A172 (cell line): ENCODE data around the gene KRTAP4-5. TPM values are rescaled to one million over a fixed set of nuclear protein-coding genes. Genes with fewer than 3 reads are reported as not detected.
A peak's percentile ranks its signal among the peaks of the same experiment; 100 is the strongest.
"Not testable (repeated sequence)": the region's sequence is repeated elsewhere in the genome, so short reads cannot be mapped to it uniquely, and the experiment has no call there.

Experiments used
- DNase-seq: peaks from one replicate; pipeline ENCODE4 v3.0.0-alpha.2; 2015; ENCODE audit warnings: low spot score
- total RNA-seq: library from RNA; depleted of rRNA; stranded (reverse); fragments of >200 nt; shearing (Covaris generic); gene quantifications from 2 replicates; pipeline ENCODE4 v1.2.3, GENCODE V29; 2014; rRNA removed

Gene KRTAP4-5
- total RNA-seq = not detected in 2 replicates

- no peak for DNase-seq
Observed at GRCh38 chr17:41149652-41149985, at the start of gene KRTAP4-5. Gene KRTAP4-5 (minus strand): TSS chr17:41149825. CDS start chr17:41149767, 58 bp downstream.

GRCh38 chr17:41196068-41196467, 46.4 kb upstream of the KRTAP4-5 start:
- no peak for DNase-seq

DNA sequence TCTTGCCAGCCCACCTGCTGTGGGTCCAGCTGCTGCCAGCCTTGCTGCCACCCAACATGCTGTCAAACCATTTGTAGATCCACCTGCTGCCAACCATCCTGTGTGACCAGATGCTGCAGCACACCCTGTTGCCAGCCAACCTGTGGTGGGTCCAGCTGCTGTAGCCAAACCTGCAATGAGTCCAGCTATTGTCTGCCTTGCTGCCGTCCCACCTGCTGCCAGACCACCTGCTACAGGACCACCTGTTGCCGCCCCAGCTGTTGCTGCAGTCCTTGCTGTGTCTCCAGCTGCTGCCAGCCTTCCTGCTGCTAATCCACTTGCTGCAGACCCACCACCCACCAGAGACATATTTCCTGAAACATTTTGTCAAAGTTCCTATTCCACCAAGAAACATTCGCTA, 40.7 kb upstream of the KRTAP4-5 start:
- DNase-seq = no peak

GRCh38 chr17:41189837-41190318, 40.3 kb upstream of the KRTAP4-5 start, which contains the start of gene KRTAP9-1:
Gene KRTAP9-1 (plus strand): TSS chr17:41189887. CDS start chr17:41189887, 0 bp downstream.
- DNase-seq = not testable (repeated sequence)

- DNase-seq = no peak
Observed at GRCh38 chr17:41186872-41187271, 37.2 kb upstream of the KRTAP4-5 start.

DNA sequence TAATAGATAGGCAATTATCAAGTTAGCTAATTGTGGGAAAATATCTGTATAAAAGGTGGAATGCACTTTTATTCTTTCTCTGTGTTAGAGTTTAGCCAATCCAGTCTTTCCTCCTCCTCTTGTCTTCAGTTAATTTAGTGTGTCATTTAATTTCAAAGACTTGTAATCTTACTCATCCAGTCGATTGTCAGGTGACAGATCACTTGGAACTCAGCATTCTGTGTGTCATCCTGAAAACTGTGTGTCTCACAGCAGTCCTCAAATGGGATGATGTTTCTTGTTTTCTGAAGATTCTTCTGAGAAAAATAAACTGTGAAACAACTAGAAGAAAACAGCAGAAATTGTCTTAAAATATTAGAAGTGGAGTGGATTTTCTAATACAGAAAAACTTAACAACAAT, 35.4 kb upstream of the KRTAP4-5 start:
- no peak for DNase-seq

GRCh38 chr17:41184480-41184961, 34.9 kb upstream of the KRTAP4-5 start, which contains the start of gene KRTAP4-1:
Gene KRTAP4-1 (minus strand): TSS chr17:41184911. CDS start chr17:41184854, 57 bp downstream.
- no peak for DNase-seq

DNA sequence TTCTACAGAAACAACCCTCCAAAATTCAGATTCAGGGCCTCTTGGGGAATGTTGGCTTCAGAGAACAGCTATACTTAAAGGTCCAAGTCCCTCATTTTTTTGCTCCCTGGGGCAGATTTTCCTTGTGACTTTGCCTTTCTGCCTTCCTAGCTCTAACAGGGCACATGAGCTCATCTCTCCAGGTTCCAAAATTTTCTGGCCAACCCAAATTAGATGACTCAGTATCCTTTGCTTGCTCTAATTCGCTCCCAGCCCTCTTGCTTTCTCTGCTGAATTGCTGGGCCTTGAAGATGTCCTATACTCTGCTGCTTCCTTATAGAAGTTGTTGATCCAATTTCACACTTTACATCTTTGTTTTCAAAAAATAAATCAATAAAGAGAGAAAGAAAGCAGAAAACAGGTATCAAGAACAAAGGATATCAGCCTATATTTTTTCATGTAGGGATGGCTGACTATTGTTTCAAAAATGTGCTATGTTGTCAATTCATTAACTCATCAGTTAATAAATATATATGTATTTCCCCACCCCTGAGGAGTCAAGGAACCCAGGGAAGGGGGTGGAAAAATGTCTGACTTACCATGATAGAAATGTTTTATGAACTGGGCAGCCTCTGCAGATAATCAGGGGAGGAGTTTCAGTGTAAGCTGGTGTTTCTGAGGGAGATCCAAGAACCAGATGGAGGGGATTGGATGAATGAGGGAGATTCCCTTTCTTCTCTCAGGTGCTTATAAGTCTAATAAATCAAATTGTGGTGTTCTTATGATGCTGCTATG, 29.4 kb upstream of the KRTAP4-5 start:
- DNase-seq = no peak

DNA sequence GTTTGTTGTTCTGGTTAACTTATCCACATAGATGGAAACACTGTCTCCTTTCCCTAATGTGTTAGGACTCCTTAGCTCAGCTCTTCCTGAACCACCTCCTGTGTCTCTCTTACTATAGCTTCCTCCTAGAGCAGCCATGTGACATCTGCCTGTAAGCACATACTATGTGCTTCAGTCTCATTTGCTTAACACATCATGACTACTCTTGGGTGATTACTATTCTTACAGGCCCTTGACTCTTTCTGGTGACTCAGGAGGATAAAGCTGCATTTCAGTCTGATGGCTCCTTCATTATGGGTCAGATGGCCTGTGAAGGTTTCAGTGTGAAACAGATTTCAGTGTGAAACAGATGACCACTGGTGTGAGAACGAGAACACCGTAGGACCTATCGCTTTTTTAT, 28.7 kb upstream of the KRTAP4-5 start:
- DNase-seq = peak; percentile 10

- no peak for DNase-seq
Observed at GRCh38 chr17:41177727-41178271, 28.2 kb upstream of the KRTAP4-5 start, which contains the start of gene KRTAP4-2. Gene KRTAP4-2 (minus strand): TSS chr17:41178221. CDS start chr17:41178164, 57 bp downstream.

GRCh38 chr17:41176744-41177387, 27.2 kb upstream of the KRTAP4-5 start:
- DNase-seq = no peak

DNA sequence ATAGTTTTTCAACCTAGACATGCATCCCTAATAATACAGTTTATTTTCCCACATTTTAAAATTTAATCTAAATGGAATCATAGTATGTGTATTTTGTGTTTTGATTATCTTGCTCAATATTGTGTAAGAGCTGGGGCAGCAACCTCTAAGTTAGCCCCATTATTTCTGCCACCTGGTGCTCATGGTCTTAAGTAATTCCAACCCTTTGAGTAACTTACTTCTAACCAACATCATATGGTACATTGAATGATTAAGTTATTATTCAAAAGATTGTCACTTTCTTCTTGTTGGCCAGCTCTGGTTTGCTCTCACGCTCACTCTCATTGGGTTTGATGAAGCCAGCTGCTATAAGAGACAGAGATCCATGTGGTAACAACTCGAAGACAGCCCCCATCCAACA, 22.3 kb upstream of the KRTAP4-5 start:
- no peak for DNase-seq

- DNase-seq = no peak
Observed at GRCh38 chr17:41168121-41168520, 18.5 kb upstream of the KRTAP4-5 start, which contains the start of gene KRTAP4-3. Gene KRTAP4-3 (minus strand): TSS chr17:41168221. CDS start chr17:41168172, 49 bp downstream.

DNA sequence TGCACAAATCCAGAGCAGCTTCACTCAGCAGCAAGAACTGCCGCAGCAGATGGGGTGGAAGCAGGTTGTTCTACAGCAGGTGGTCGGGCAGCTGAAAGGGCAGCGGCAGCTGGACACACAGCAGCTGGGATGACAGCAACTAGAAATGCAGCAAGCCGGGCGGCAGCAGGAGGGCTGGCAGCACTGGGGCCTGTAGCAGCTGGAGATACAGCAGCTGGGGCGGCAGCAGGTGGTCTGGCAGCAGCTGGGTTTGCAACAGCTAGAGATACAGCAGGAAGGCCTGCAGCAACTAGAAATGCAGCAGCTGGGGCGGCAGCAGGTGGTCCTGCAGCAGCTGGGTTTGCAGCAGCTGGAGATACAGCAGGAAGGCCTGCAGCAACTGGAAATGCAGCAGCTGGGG, 17.9 kb upstream of the KRTAP4-5 start:
- no peak for DNase-seq

GRCh38 chr17:41163828-41164227, 14.2 kb upstream of the KRTAP4-5 start:
- DNase-seq = no peak

GRCh38 chr17:41160648-41161047, 11.0 kb upstream of the KRTAP4-5 start, which contains the start of gene KRTAP4-4:
Gene KRTAP4-4 (minus strand): TSS chr17:41160748. CDS start chr17:41160691, 57 bp downstream.
- DNase-seq = no peak

- not testable (repeated sequence) for DNase-seq
Observed at GRCh38 chr17:41160190-41160589, 10.6 kb upstream of the KRTAP4-5 start.

DNA sequence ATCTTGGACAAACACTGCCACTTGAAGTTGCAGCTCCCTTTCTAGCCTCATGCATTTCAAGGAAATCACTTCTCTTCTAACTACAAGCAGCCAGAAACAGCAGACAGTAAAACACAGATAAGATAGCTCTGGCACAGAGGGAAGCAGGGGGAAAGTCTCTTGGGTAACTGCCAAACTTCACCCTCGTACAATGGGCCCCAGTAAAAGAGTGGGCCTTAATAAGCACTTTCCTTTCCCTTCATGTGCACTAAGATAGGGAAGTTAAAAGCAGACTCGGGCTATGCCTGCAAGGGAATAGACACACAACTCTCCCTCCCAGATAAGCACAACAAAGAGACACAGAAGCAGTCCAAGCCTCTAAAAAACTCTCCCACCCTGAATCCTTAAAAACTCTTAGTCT, 4.2 kb upstream of the KRTAP4-5 start:
- DNase-seq = no peak

DNA sequence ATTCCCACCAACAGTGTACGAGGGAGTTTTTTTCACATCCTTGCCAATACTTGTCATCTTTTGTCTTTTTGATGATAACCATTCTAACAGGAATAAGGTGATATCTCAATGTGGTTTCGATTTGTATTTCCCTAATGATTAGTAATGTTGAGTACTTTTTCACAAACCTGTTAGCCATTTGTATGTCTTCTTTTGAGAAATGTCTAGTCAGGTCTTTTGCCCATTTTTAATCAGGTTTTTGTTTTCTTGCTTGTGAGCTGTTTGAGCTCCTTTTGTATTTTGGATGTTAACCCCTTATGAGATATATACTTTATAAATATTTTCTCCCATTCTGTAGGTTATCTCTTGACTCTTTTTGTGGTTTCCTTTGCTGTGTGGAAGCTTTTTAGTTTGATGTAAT, 1.9 kb upstream of the KRTAP4-5 start:
- DNase-seq = no peak

GRCh38 chr17:41150026-41150425, 401 bp upstream of the KRTAP4-5 start:
- no peak for DNase-seq

DNA sequence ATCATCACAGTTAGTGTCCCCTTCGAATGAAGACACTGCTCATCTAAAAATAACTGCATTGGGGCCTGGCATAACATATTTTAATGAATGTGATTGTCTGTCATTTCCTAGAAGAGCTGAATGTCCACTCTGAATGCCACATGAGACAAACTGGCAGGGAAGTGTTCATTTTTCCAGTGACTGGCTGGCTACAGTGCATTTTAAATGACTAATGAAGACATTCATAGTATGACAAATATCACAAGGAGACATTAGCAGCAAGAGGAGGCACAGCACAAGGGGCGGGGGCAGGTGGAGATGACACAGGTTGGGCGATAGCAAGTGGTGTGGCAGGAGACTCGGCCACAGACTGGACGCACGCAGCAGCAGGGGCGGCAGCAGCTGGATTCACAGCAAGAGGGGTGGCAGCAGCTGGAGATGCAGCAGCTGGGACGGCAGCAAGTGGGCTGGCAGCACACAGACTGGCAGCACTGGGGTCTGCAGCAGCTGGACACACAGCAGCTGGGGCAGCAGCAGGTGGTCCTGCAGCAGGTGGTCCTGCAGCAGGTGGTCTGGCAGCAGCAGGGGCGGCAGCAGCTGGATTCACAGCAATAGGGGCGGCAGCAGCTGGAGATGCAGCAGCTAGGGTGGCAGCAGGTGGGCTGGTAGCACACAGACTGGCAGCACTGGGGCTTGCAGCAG, 514 bp downstream of the KRTAP4-5 start:
- DNase-seq = not testable (repeated sequence)
